TTC549 (cell line): ENCODE data around the gene THAP7.

Experiments used
- FAIRE-seq: peaks from 2 replicates; lab custom pipeline; 2012; peaks lifted over from hg19 to GRCh38; lab: Jason Lieb, UNC

The THAP7 gene

DNA sequence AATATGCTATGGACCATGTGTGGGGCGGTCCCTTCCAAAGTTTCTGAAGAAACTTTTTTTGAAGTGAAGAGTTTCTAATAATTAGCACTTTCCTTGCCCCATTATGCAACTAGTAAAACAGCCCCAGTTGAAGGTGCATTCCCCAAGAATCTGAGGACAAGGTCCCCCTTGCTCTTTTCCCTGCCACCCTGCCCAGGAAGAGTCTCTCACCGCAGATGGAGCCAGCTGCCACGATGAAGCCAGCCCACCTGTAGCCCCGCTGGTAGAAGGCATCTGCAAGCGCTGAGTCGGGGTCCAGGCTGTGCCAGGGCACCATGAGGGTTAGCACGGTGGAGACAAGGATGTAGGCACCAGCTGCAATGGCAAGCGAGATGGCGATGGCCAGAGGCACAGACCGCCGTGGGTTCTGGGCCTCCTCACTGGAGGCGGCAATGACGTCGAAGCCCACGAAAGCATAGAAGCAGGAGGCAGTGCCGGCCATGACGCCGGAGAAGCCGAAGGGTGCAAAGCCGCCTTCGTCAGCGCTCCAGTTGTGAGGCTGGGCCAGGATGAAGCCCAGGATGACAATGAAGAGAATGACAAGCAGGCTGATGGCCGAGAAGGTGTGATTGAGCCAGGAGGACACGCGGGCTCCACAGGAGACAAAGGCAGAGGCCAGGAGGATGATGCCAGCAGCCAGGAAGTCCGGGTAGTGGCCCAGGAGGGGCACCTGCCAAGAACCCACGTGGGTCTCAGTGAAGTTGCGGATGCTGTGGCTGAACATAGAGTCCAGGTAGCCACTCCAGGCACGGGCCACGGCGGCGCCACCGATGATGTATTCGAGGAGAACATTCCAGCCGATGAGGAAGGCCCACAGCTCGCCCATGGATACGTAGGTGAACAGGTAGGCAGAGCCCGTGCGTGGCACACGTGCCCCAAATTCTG is 29.0 kb upstream of the THAP7 start:
- no peak for FAIRE-seq

DNA sequence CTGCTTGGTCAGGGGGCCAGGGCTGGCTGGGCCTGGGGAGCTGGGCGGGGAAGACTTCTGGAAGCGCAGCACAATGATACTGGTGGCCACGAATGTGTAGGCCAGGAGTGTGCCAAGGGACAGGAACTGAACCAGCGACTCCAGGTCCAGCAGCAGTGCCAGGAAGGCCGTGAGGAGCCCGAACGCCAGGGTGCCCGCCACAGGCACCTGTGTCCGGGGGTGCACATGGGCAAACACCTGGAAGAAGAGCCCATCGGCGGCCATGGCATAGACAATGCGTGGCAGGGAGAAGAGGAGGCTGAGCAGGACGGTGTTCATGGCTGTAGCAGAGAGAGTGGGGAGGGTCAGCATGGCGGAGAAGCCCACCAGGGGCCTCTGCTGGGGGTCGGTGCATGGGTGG is 28.1 kb upstream of the THAP7 start:
- no peak for FAIRE-seq

DNA sequence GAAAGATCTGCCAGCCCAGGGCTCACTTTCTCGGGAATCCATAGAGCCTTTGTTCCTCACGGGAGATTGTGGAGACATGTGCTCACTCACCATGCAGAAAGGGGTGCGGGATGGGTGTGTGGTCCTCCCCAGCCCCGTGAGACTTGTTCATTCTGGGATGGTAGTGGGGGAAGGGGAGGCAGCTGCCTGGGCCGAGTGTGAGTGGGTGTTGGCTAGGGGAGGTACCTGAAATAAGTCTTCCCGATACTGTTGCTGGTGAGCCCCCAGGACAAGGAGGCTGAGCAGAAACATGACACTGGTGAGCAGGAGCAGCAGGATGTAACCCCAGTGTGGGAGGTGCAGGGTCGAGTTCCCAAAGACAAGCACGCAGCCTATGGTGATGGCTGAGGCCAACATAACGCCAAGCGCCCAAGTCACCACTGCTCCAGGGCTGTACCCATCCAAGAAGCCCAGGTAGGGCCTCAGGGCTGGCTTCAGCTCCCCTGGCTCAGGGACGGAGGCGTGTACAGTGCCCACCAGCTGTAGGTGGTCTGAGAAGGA is 27.6 kb upstream of the THAP7 start:
- no peak for FAIRE-seq

DNA sequence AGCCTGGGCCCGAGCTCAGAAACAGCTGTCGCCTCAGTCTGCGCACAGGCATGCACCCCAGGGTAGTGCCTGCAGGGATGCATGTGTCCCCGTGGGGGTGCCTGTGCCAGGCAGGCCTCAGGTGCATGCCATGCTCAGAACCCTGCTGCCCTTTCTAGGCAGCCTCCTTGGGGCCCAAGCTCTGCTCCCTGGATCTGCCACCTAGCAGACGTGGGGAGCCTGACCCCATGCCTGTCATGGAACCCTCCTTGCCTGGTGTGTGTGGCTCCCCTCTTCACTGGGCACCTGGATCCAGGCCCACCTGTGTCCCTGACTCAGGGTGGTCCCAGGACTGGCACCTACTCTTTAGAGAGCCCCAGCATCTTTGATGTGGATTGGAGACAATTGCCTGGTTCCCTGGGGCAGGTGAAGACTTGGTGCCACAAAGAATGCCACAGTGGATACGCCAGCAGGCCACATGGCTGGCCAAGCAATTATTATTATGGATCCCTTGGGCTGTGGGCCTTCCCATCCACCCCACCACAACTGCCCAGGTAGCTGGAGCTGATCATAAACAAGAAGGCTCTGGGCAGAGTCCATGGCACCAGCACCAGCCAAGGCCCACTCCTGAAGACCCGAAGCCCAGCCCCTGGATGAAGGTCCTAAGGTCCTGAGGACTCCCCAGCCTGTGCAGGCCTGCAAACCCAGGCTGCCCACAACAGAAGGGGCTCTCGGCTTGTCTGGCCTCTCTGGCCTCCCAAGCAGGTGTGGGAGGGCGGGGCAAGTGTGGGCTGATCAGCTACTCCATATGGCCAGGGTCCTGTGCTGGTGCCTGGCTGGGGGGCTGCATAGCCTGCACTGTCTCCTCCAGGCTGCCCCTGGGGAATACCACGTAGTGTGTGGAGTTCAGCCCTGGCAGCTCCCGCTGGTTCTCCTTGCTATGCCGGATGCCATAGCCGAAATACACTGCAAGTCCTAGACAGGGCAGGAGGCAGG is 26.6 kb upstream of the THAP7 start:
- no peak for FAIRE-seq

DNA sequence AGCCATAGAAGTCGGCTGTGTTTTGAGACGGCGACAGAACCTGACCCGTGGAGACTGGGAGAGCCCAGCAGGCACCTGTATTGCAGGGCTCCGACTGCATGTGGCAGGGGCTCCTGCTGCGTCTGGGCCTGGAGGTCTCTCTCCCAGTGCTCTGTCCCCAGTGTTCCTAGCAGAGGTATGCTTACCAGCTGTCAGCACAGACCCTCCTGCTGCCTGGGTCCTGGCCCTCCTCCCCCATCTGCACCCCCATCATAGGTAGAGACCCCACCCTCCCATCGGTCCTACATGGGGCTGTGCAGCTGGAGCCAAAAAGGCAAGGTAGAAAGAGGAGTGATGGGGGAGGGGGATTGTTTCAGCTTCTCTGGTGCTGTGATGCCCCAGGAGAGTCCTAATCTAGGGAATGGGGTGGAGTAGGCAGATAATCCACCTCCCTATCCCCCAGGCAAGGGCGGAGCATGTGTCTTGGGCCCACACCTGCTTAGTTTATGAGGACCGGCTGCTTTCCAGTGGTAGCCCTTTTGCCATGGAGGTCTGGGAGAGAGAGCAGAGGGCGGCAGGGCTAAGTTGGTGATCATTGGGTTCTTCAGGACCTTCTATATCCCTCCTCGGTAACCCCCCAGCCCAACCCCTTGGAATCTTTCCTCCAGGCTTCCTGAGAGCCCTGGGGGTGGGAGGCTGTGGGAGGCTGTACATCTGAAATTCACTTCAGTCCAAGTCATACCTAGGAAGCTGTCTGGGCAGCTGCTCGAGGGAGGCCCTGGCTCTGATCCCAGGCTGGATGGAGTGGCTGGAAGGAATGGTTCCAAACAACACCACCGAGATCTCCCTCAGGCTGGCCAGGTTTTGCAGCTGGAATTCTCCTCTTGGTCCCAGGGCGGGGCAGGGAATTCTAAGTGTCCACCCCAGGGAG is 25.1 kb upstream of the THAP7 start:
- no peak for FAIRE-seq

DNA sequence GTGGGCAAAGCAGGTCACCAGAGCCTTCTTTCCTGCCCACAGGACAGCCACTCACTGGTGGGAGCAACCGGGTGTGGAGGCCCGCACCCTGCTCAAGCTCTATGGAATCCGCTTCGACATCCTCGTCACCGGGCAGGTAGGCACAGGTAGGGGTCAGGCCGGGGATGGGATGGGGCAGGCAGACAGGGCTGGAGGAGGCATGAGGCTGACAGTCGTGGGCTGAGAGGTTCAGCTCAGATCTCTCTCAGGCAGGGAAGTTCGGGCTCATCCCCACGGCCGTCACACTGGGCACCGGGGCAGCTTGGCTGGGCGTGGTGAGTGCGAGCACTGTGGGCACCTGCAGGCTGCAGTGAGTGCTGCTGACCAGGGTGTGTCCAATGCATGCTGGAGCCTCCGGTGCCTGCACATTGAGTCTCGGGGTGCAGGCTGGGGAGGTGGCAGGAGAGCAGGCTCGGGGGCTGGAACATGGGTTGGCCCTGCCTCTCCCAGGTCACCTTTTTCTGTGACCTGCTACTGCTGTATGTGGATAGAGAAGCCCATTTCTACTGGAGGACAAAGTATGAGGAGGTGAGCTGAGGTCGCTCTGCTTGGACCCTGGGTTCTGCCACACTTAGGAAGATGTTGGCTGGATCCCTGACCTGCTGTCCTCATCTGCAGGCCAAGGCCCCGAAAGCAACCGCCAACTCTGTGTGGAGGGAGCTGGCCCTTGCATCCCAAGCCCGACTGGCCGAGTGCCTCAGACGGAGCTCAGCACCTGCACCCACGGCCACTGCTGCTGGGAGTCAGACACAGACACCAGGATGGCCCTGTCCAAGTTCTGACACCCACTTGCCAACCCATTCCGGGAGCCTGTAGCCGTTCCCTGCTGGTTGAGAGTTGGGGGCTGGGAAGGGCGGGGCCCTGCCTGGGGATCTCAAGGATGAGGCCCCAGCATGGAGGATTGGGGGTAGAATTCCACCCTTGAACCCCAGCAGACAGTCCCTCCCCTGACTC is 24.1 kb upstream of the THAP7 start:
- FAIRE-seq: no peak

DNA sequence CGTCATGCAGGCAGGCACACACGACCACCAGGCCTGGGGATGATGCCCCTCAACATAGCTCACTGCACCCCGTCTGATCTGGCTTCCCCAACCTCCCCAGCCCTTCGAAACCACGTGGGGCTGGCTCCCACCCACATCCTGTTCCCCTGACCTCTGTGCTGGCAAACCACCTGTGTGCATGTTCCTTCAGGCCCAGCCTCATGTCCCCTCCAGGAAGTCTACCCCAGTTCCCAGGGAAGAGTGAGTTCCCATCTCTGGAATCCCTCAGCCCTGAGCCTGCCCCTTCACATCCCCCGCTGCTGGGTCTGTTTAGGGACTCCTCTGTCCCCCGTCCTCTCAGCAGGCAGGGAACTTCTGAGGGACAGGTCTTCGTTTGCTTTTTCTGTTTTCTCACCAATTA is 23.3 kb upstream of the THAP7 start:
- no peak for FAIRE-seq

DNA sequence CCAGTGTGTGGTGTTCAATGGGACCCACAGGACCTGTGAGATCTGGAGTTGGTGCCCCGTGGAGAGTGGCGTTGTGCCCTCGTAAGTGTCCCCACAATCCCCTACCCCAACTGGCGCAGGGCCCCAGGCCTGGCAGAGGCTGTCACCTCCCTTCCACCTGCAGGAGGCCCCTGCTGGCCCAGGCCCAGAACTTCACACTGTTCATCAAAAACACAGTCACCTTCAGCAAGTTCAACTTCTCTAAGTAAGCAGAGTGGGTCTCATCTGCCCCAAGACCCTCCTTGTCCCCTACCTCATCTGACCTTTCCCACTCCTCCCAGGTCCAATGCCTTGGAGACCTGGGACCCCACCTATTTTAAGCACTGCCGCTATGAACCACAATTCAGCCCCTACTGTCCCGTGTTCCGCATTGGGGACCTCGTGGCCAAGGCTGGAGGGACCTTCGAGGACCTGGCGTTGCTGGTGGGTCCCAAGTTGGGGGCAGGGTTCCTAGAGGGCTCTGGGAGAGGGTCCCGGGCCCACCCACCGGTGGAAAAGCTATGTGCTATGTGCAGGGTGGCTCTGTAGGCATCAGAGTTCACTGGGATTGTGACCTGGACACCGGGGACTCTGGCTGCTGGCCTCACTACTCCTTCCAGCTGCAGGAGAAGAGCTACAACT is 21.2 kb upstream of the THAP7 start:
- no peak for FAIRE-seq

DNA sequence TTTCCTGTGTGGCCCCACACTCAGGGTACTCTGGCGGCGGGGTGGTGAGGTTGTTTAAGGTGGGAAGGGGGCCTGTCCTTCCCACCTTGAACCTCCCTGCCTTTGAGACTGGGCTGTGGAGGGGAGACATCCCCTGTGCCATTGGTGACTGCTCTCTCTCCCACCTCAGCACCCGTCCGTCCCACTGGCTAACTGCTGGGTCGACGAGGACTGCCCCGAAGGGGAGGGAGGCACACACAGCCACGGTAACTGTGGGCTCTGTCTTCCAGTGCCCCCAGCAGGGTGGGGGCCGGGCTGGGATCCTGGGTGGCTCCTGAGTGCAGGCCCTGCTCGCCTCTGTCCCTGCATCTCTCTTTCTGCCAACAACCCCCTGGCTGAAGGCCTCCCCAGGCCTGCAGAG is 20.6 kb upstream of the THAP7 start:
- no peak for FAIRE-seq

DNA sequence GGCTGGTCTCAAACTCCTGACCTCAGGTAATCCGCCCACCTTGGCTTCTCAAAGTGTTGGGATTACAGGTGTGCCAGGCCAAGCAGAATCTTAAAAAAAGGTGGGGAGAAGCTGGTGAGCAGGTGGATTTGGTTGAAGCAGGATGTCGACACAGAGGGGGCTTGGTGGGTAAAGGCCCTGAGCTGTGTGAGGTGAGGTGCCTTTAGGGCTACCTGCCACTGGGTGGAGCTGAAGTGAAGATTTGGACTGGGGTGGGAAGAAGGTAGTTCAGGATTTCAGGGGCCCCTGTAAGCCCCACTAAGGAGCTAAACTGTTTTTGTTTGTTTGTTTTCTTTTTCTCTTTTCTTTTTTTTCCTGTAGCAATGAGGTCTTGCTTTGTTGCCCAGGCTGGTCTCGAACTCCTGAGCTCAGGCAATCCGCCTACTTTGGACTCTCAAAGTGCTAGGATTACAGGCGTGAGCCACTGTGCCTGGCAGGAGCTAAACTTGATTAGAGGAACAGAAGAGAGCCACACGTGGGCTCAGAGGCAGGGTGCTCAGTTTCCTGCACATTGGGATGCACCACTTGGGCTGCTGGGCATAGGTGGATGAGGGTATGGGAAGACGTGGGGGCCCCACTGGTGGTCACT is 19.0 kb upstream of the THAP7 start:
- FAIRE-seq: no peak

DNA sequence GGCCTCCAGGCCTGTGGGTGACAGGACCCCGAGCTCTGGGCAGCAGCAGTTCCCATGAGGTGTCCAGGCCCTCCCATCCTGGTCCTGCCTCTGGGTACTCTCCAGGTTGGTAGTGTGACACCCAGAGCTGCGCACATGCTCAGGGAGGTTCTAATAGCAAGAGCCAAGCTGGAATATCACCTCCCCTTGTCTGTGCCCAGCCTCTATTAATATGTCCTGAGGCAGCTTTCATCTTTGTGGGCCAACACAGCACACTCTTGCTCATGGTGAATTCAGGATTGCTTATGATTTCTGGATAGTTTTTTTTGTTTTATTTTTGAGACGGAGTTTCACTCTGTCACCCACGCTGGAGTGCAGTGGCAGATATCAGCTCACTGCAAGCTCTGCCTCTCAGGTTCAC is 16.4 kb upstream of the THAP7 start:
- no peak for FAIRE-seq

DNA sequence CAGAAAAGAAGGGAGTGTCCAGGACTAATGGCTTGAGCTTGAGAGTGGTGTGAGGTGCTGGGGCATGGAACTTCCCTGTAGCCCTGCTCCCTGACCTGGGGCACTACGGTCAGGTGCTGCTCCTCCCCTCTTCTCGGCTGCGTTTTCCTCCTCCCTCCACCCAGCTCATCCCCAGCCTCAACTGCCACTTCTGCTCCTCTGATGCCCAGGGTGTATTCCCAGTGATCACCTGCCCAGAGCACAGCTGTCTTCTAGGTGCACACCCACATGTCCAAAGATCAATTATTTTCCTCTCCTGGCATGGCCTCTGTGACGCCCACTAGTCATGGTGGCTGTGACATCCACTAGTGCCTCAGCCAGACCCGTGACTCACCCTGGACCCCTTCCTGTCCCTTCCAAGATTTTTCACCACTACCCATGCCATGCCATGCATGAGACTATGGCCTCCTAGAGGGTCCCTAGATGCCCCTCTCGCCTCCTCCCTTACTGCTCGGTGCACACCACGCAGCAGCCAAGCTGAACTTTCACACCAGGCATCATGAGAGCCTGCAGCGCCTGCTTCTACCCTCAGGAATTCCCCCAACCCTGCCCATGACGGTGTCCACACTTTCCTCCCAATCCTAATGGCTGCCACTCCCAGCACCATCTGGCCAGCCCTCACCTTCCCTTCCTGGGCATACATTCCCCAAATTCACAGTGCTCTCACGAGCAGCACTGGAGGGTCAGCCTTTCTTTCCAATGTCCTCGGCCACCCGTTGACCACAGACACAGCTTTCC is 14.9 kb upstream of the THAP7 start:
- no peak for FAIRE-seq

DNA sequence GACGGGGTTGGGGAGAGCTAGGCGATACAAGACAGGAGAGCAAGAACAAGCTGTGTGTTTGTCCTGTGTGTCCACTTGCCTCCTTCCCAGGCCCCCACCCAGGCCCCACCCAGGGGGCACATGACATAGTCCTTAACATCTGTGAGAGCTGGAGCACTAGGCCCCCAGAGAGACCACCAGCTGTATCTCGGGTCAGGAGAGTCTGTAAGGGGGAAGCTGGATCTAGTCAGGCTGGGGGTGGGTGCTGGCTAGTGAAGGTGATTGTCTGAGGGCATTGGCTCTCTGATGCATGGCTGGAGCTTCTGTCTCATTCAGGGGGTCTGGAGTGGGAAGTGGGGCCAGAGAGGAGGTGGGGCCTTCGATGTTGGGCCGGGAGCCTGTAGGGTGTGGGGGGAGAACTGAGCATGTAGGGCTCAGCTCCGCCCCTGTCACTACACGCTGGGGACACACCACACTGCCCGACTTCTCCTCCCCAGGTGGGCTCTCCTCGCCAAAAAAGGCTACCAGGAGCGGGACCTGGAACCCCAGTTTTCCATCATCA is 13.6 kb upstream of the THAP7 start:
- FAIRE-seq: no peak

DNA sequence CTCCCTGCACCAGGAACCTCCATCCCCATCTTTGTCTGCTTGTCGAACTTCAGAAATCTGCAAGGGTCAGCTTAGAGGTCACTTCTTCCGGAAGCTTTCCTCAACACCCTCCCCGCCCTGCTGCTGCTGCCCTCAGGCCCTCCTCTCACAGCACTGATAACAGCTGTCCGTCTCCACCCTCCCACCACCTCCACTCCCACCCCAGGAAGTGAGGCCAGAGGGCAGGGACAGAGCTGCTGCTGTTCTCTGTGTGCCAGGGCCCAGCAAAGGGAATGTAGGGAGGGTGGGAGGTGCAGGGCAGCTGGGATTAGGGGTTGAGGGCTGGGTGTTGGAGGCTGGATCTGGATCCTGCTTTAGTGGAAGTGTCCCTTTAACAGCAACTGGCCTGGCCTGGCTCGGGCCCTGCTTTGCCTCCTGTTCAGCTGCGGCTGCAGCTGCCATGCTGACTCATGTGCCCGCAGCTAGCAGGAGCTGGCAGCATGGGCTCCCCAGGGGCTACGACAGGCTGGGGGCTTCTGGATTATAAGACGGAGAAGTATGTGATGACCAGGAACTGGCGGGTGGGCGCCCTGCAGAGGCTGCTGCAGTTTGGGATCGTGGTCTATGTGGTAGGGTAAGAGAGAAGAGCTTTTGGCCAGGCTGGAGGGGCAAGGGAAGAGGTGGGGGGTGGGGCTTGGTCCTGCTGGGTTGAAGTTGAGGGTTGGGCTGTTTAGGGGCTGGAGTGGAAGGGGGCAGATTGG is 13.0 kb upstream of the THAP7 start, which contains the start of gene P2RX6:
P2RX6 (plus strand) TSS at position 440 of the 740 bp plus-strand sequence; CDS start at position 450, 10 bp downstream.
- FAIRE-seq: peak; percentile 74

DNA sequence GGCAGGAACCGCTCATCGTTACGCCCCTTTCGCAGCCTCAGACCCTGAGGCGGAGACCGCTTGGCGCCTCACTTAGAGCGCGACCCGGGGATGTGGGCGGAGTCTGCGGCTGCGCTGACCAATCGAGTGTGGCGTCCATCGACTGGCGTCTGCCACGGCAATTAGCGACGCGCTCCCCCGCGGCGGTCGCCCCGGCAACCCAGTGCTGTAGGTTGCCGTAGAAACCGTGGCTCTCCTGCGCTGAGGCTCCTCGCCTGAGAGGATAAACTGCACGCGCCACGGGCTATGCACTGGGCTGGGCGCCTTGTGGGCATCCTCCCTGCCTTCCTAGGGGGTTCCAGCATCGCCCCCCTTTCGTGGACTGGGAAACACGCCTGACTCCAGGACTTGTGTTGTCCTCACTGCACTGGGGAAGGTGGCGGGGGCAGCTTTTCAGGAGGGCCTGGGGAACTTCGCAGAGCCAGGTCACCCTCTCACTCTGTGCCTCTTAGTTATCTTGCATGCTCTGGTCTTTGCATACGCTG is 12.3 kb upstream of the THAP7 start:
- FAIRE-seq: peak; percentile 91

DNA sequence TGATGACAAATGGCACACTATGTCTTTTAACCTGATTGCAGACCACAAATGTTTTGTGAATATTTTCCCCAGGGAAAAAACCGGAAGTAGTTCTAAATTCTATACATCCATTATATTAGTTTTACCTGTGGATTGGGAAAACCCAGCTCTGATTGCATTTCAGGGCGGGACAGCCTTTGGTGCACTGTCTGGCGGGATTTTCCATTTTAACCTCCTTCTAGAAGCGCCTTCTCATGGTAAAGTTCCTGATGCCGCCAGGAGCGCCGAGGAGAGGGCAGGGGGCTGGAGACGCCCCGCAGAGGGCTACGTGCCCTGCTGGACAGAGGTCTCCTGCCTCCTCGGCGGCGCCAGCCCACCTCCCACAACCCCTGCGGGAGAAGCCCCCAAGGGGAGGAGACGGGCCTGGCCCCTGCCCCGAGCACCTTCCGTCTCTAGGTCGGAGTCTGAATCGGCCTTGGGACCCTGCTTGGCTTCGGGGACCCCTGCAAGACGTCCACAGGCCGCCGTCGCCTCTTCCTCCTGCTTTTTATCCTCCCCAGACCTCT is 11.8 kb upstream of the THAP7 start:
- no peak for FAIRE-seq
